OCI-LY7 (cell line): ENCODE measurements around the gene UBL4A. TPM values are rescaled to one million over a fixed set of nuclear protein-coding genes. Genes with fewer than 3 reads are reported as not detected.

Source experiments
- BruUV-seq: library from RNA; stranded (reverse); fragments of 400-500 nt; replicated peaks from 2 replicates; lab custom pipeline; 2021; lab: Mats Ljungman, UMichigan
- CTCF ChIA-PET: fragments of 300-600 bp; sonication (Branson Sonifier 250); formaldehyde crosslinking; loops from one replicate; lab custom pipeline; 2022; ENCODE audit warnings: antibody characterized with exemption; ENCODE audit not compliant: unreplicated experiment; lab: Charles Lee
- POLR2A ChIA-PET: fragments of 300-600 bp; sonication (Branson Sonifier 250); formaldehyde crosslinking; loops from one replicate; lab custom pipeline; 2022; ENCODE audit warnings: antibody characterized with exemption; lab: Charles Lee
- DNase-seq: peaks from one replicate; pipeline ENCODE4 v3.0.0-alpha.2; 2015; ENCODE audit warnings: low spot score
- H2AFZ ChIP-seq: fragments of 200-600 bp; sonication (generic), shearing (Covaris generic); 2 replicates; pipeline ENCODE4 v1.6.1; 2014; ENCODE audit warnings: mild to moderate bottlenecking, antibody characterized with exemption, low read length, moderate library complexity
- H3K27ac ChIP-seq: fragments of 200-600 bp; sonication (generic); 2 replicates; pipeline ENCODE4 v1.5.1; 2014; ENCODE audit warnings: mixed run types, low read depth, mild to moderate bottlenecking, moderate library complexity, low read length, inconsistent platforms; ENCODE audit not compliant: poor library complexity, severe bottlenecking
- H3K36me3 ChIP-seq: fragments of 200-600 bp; sonication (generic); 2 replicates; pipeline ENCODE4 v1.6.1; 2014; ENCODE audit warnings: mild to moderate bottlenecking, antibody characterized with exemption, low read length, moderate library complexity, mixed read lengths; ENCODE audit not compliant: insufficient read depth
- H3K4me1 ChIP-seq: fragments of 200-600 bp; sonication (generic); 2 replicates; pipeline ENCODE4 v1.5.1; 2014; ENCODE audit warnings: mild to moderate bottlenecking, low read length; ENCODE audit not compliant: insufficient read depth, poor library complexity, severe bottlenecking
- H3K4me2 ChIP-seq: fragments of 200-600 bp; sonication (generic); 2 replicates; pipeline ENCODE4 v1.6.1; 2014; ENCODE audit warnings: mild to moderate bottlenecking, low read length
- H3K4me3 ChIP-seq: fragments of 200-600 bp; sonication (generic); 2 replicates; pipeline ENCODE4 v1.5.1; 2014; ENCODE audit warnings: mild to moderate bottlenecking, low read depth, low read length; ENCODE audit not compliant: poor library complexity, severe bottlenecking
- H3K79me2 ChIP-seq: fragments of 200-600 bp; sonication (generic); 2 replicates; pipeline ENCODE4 v1.6.1; 2016; ENCODE audit warnings: low read depth, mild to moderate bottlenecking, low read length, moderate library complexity, mixed read lengths; ENCODE audit not compliant: insufficient read depth
- H3K9me2 ChIP-seq: fragments of 200-600 bp; sonication (generic); 2 replicates; pipeline ENCODE4 v1.6.1; 2016; ENCODE audit warnings: mild to moderate bottlenecking, low read length, mixed read lengths; ENCODE audit not compliant: insufficient read depth
- H3K9me3 ChIP-seq: fragments of 200-600 bp; sonication (generic); 2 replicates; pipeline ENCODE4 v1.6.1; 2014; ENCODE audit warnings: mild to moderate bottlenecking, mixed run types, low read length, mixed read lengths
- H4K20me1 ChIP-seq: fragments of 200-600 bp; sonication (generic); 2 replicates; pipeline ENCODE4 v1.6.1; 2014; ENCODE audit warnings: mild to moderate bottlenecking, antibody characterized with exemption, low read length, moderate library complexity, mixed read lengths; ENCODE audit not compliant: insufficient read depth
- EZH2phosphoT487 ChIP-seq: fragments of 200-600 bp; sonication (generic); IDR thresholded peaks from 2 replicates; pipeline ENCODE4 v1.6.1; 2018; ENCODE audit warnings: low read depth, borderline replicate concordance, mild to moderate bottlenecking, mixed run types, antibody characterized with exemption, low read length, moderate library complexity, mixed read lengths
- intact Hi-C: fragments of 100-400 bp; cut with micrococcal nuclease; formaldehyde crosslinking; loops from one replicate; pipeline ENCODE4 v1.10.0; 2022; ENCODE audit not compliant: unreplicated experiment
- total RNA-seq, 2 experiments: library from RNA; depleted of rRNA in 1 of 2; stranded (reverse); fragments of >200 nt in 1 of 2; shearing (Covaris generic) in 1 of 2; gene quantifications; 2 replicates each; pipeline ENCODE4 v1.2.3, GENCODE V29; 2014 to 2022
- TF ChIP-seq, protein P1 (sequence below): fragments of 200-600 bp; sonication (generic); conservative IDR thresholded peaks from 2 replicates; pipeline ENCODE4 v1.5.1; 2014; ENCODE audit warnings: mild to moderate bottlenecking, antibody characterized with exemption, low read length, moderate library complexity, mixed read lengths

The UBL4A gene
- total RNA-seq, 2 experiments from 2014 or later = 49.7 to 89.9 TPM

DNA sequence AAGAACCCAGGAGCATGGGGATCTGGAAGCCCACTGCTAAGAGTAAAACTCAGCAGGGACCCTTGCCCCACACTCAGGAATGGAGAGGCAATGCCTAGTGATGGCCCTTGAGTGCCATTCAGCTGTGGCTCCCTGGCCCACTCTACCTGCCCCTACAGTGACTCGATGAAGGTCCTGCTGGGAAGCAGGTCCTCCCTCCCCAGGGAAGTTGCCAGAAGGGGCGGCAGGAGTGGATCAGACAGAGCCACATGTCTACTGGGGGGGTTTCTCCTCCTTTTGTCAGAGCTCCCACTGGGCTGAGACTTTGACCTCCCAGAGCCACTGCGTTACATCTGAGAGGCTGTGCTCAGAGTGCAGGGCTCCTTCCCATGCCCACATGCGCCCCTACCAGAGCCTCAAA, 2.8 kb upstream of the UBL4A start:
- BruUV-seq = no TSS peak
- Histone ChIP-seq H3K4me2 (peak overlapping the region; percentile 98), H3K4me1 (peaks cover 34% of the 10 kb centered on the region), H3K27ac (peak overlapping the region; percentile 45), H4K20me1 (no peaks in the 10 kb centered on the region), H3K36me3 (peaks cover 18% of the 10 kb centered on the region), H3K4me3 (peak overlapping the region; percentile 79), H3K79me2 (peaks cover 16% of the 10 kb centered on the region), H3K9me3 (no peaks in the 10 kb centered on the region), H3K9me2 (no peaks in the 10 kb centered on the region), H2AFZ (no peak overlapping the region)
- DNase-seq = no peak
- ChIA-PET POLR2A (interaction anchor here (2.6 to 2.8 kb wide), 2 partner anchors 8 to 38 kb away, joined by 12 to 26 read pairs; no protein-coding TSS in a partner anchor), CTCF (no interaction called here)
- intact Hi-C loops = loop anchor here (5.0 kb wide), 1 partner anchor 38 kb away; no protein-coding TSS in a partner anchor
- TF ChIP-seq, protein P1, sequence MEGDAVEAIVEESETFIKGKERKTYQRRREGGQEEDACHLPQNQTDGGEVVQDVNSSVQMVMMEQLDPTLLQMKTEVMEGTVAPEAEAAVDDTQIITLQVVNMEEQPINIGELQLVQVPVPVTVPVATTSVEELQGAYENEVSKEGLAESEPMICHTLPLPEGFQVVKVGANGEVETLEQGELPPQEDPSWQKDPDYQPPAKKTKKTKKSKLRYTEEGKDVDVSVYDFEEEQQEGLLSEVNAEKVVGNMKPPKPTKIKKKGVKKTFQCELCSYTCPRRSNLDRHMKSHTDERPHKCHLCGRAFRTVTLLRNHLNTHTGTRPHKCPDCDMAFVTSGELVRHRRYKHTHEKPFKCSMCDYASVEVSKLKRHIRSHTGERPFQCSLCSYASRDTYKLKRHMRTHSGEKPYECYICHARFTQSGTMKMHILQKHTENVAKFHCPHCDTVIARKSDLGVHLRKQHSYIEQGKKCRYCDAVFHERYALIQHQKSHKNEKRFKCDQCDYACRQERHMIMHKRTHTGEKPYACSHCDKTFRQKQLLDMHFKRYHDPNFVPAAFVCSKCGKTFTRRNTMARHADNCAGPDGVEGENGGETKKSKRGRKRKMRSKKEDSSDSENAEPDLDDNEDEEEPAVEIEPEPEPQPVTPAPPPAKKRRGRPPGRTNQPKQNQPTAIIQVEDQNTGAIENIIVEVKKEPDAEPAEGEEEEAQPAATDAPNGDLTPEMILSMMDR = no peak
- TF ChIP-seq EZH2phosphoT487 = no peak

DNA sequence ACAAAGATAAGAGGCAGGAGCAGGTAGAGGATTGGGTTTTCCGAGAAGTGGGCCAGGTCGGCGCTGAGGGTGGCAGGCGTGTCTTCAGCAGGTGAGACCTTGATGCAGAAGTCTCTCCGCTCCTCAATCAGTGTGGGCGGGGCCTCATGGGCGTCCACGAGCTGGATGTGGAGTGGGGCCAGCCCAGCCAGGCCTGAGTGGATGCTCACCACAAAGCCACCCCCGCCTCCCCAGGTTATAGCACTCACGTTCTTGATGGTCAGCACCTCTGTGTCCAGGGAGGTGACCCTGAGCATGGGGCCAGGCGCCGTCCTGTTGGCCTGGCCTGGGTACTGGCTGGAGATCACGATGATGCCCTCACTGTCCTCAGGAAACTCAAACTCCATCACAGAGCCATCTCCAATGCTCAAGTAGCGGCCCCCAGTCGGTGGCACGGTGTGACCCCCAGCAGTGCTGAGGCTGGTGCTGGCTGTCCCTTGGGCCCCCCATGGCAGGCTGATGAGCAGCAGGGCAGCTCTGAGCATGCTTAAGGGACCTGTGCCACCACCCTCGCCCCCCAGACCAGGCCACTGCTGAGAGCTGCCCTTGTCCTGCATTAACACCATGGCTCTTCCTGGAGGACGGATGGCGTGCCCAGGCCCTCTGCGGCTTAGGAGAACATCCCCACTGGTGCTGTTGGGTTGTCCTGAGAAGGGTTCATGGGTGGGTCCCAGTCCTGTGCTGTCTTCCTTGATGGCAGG, 2.1 kb upstream of the UBL4A start:
- TF ChIP-seq, protein P1 = no peak
- no peak for TF ChIP-seq EZH2phosphoT487
- POLR2A ChIA-PET = interaction anchor here (2.6 to 2.8 kb wide), 2 partner anchors 7 to 39 kb away, joined by 12 to 26 read pairs; no protein-coding TSS in a partner anchor
- H3K79me2 ChIP-seq = peaks cover 16% of the 10 kb centered on the region
- no peak overlapping the region for H3K4me3 ChIP-seq
- H3K9me3 ChIP-seq = no peaks in the 10 kb centered on the region
- CTCF ChIA-PET = no interaction called here
- no peaks in the 10 kb centered on the region for H4K20me1 ChIP-seq
- H3K27ac ChIP-seq = no peak overlapping the region
- intact Hi-C loops = loop anchor here (5.0 kb wide), 1 partner anchor 39 kb away; no protein-coding TSS in a partner anchor
- H3K4me1 ChIP-seq = peaks cover 36% of the 10 kb centered on the region
- H3K9me2 ChIP-seq = no peaks in the 10 kb centered on the region
- DNase-seq = no peak
- peaks cover 25% of the 10 kb centered on the region for H3K36me3 ChIP-seq
- peak overlapping the region; percentile 98 for H3K4me2 ChIP-seq
- no peak overlapping the region for H2AFZ ChIP-seq
- no TSS peak for BruUV-seq
